T-helper 9 cell (primary cell): Measurements from ENCODE around the gene LRRC8A.
"Not testable (repeated sequence)": the region's sequence is repeated elsewhere in the genome, so short reads cannot be mapped to it uniquely, and the experiment has no call there.

Source experiments
- DNase-seq: peaks from one replicate; pipeline ENCODE4 v3.0.0-alpha.2; 2020

The LRRC8A gene

GRCh38 chr9:128923493-128923883 lies 41.6 kb downstream of the LRRC8A start:
- no peak for DNase-seq

- DNase-seq: peak; percentile 35
Measured at GRCh38 chr9:128927731-128928411, 45.9 kb downstream of the LRRC8A start.

- no peak for DNase-seq
Measured at GRCh38 chr9:128928624-128929023, 46.7 kb downstream of the LRRC8A start.

- no peak for DNase-seq
Measured at GRCh38 chr9:128929560-128929959, 47.6 kb downstream of the LRRC8A start.

GRCh38 chr9:128933731-128934130 lies 51.8 kb downstream of the LRRC8A start:
- no peak for DNase-seq

GRCh38 chr9:128936171-128936865 lies 54.4 kb downstream of the LRRC8A start:
- DNase-seq: no peak

GRCh38 chr9:128937310-128938165 lies 55.6 kb downstream of the LRRC8A start:
- no peak for DNase-seq

- DNase-seq: no peak
Measured at GRCh38 chr9:128940271-128940921, 58.5 kb downstream of the LRRC8A start.

- DNase-seq: no peak
Measured at GRCh38 chr9:128940946-128941755, 59.2 kb downstream of the LRRC8A start.

- DNase-seq: no peak
Measured at GRCh38 chr9:128943832-128944620, 62.1 kb downstream of the LRRC8A start.

GRCh38 chr9:128944966-128945365 lies 63.0 kb downstream of the LRRC8A start:
- not testable (repeated sequence) for DNase-seq

GRCh38 chr9:128945798-128946501 lies 64.0 kb downstream of the LRRC8A start:
- no peak for DNase-seq

- DNase-seq: no peak
Measured at GRCh38 chr9:128946571-128947276, 64.8 kb downstream of the LRRC8A start.

- no peak for DNase-seq
Measured at GRCh38 chr9:128947277-128947526, 65.3 kb downstream of the LRRC8A start.

GRCh38 chr9:128947527-128948301 lies 65.8 kb downstream of the LRRC8A start, which contains the start of the genes DOLK and NUP188:
Gene DOLK (minus strand): TSS chr9:128947603. CDS start chr9:128947303, 300 bp downstream.
Gene NUP188 (plus strand): TSS chr9:128947699. CDS start chr9:128947720, 21 bp downstream.
- peak; percentile 99 for DNase-seq

- not testable (repeated sequence) for DNase-seq
Measured at GRCh38 chr9:128961403-128961802, 79.5 kb downstream of the LRRC8A start.
